GM18909 (cell line): ENCODE results near the gene SSNA1.
A peak's percentile ranks its signal among the peaks of the same experiment; 100 is the strongest.

ENCODE experiments used
- ATAC-seq: cut with Tn5 transposase; IDR thresholded peaks from one replicate; pipeline ENCODE4 v1.9.1; 2021; ENCODE audit warnings: mild to moderate bottlenecking; ENCODE audit not compliant: unreplicated experiment, poor library complexity

The SSNA1 gene

DNA sequence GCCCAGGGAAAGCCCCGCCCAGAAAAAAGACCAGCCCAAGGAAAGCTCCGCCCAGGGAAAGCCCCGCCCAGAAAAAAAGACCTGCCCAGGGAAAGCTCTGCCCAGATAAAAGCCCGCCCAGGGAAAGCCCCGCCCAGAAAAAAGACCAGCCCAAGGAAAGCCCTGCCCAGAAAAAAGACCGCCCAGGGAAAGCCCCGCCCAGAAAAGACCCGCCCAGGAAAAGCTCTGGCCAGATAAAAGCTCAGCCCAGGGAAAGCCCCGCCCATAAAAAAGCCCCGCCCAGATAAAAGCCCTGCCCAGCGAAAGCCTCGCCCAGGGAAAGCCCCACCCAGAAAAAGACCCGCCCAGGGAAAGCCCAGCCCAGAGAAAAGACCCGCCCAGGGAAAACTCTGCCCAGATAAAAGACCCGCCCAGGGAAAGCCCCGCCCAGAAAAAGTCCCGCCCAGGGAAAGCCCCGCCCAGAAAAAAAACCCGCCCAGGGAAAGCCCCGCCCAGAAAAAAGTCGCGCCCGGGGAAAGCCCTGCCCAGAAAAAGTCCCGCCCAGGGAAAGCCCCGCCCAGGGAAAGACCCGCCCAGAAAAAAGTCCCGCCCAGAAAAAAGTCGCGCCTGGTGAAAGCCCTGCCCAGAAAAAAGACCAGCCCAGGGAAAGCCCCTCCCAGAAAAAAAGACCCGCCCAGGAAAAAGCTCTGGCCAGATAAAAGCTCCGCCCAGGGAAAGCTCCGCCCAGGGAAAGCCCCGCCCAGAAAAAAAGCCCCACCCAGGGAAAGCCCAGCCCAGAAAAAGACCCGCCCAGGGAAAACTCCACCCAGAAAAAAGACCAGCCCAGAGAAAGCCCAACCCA lies 37.6 kb upstream of the SSNA1 start:
- peak; percentile 60 for ATAC-seq

DNA sequence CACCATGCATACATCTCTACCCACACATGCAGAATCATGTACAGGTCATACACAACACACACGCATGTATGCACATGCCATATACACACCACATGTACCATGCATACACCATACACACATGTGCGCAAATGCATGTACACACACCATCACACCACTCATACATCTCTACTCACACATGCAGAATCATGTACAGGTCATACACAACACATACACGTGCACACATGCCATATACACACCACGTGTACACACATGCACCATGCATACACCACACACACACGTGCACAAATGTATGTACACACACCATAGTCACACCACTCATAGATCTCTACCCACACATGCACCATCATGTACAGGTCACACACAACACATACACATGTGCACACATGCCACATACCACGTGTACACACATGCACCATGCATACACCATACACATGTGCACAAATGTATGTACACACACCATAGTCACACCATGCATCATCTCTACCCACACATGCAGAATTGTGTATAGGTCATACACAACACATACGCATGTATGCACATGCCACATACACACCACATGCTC lies 35.6 kb upstream of the SSNA1 start:
- no peak for ATAC-seq

GRCh38 chr9:137156567-137157375 lies 31.7 kb upstream of the SSNA1 start:
- no peak for ATAC-seq

DNA sequence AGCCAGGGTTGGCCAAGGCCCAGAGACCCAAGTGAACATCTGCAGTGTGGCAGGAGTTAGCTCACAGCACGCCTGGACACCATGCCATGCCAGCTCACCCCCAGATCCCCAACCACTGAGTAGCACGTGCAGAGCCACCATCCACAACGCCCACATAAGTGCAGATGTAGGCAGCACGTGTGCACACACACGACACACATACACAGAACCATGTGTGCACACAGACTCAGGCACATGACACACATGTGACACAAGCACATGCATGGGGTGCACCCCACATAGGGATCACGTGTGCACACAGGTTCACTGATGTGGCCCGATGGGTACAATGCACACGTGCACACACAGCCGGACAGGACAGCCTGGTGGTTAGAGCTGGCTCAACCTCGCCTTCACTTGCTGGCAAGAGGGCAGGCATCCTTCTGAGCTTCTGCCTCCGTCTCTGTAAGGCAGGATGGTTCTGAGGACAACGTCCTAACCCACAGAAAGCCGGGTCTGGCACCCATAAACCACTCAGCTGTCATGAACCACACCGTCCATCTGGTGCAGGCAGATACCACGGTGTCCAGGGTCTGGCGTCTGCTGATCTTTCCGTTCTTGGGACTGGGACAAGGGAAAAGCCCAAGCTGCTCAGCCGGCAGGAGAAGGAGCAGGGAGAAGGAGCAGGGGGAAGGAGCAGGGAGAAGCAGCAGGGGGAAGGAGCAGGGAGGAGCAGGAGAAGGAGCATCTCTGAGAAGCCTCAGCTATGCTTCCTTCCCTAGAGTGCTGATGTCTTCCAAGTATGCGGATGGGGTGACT lies 30.7 kb upstream of the SSNA1 start:
- no peak for ATAC-seq

DNA sequence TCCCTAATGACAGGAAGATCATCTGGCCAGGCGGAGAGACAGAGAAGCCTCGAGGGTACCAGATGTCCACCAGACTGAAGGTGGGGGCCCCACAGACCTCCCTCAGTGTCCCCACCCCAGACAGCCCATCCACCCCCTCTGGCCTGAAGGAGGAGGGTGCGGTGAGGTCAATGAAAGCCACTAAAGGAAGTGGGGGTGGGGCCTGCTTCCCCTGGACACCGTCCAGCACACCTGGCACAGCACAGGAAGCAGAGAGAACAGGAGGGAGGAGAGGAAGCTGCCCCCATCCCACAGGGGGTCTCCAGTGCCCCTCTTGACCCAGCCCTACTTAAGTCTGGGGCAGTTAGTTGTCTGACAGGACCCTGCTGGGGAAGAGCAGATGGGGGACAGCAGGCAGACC lies 29.9 kb upstream of the SSNA1 start:
- no peak for ATAC-seq

DNA sequence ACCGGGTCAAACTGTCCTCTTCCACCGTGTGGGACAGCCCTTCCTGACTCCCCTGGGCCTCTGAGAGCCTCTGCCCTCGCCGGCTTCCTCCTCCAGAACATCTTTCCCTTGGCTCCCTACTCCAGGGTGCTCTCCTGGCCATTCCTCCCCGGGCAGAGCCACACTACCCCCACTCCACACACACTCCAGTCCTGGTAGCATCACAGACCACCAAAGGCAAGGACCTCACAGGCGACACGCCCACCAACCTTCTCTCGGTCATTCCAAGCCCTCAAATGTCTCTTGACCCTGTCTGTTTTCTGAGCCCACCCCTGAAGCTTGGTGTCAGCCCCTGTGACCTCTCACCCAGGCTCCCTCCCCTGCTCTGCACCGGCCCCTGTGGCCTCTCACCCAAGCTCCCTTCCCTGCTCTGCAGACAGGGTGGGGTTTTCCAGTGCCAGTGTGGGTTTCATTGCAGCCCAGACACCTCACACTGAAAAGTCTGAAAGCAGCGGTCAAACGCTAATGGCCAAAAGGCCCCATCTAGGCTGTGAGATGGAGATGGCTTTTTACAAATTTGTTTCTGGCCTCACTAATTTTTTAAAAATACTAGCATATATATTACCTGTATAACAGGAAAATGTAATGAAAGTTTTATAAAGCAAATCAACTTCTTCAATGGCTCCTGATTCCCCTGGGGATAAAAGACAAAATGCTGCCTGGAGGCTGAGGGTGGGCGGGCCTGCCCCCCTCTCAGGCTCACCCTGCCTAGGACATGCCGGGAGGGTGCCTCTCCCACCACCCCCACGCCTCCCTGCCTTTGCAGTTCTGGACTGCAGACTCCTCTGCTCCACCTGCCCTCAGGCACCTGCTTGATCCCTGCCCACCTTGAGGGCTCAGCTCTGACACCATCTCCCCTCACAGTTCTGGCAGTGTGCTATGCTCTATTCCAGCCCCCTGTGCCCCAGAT lies 29.1 kb upstream of the SSNA1 start:
- no peak for ATAC-seq

GRCh38 chr9:137160054-137160425 lies 28.4 kb upstream of the SSNA1 start:
- ATAC-seq = no peak

GRCh38 chr9:137160716-137161557 lies 27.5 kb upstream of the SSNA1 start:
- no peak for ATAC-seq

DNA sequence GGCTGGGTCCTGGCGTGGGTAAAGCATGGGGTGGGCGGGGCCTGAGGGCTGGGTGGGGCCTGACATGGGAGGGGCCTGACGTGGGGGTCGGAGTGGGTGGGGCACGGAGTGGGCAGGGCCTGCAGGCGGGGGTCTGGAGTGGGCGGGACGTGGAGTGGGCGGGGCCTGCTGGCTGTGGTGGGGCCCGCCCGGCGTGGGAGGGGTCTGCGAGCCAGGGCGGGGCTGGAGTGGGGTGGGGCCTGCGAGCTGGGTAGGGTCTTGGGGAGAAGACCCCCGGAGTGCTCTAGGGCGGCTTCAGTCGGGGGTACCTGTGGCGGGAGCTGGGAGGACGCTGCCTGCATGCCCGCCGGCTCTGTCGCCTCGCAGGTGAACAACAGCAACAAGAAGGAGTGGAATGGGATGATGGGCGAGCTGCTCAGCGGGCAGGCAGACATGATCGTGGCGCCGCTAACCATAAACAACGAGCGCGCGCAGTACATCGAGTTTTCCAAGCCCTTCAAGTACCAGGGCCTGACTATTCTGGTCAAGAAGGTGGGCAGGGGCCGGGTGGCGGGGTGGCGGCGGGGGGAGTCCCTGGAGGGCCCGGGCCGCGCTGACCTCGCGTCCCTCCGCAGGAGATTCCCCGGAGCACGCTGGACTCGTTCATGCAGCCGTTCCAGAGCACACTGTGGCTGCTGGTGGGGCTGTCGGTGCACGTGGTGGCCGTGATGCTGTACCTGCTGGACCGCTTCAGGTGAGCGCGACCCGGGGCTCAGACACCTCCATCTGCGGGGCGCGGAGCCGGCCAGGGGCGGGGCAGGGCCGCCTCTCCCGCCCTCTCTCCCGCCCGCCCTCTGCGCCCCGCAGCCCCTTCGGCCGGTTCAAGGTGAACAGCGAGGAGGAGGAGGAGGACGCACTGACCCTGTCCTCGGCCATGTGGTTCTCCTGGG lies 26.7 kb upstream of the SSNA1 start:
- no peak for ATAC-seq

- ATAC-seq = no peak
Observed at GRCh38 chr9:137162505-137163364, 25.7 kb upstream of the SSNA1 start.

DNA sequence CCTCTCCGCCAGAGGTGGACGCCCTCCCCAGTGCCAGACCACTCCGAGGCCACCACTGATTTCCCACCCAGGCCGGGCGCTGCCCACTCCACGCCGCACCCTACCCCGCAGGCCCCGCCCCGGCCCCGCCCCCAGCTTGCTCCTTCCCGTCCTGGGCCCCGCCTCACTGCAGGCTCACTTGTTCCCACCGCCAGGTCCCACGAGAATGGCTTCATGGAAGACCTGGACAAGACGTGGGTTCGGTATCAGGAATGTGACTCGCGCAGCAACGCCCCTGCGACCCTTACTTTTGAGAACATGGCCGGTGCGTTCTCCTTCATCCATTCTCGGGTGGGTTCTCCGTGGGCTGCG lies 25.1 kb upstream of the SSNA1 start:
- ATAC-seq = no peak

- no peak for ATAC-seq
Observed at GRCh38 chr9:137163805-137164204, 24.7 kb upstream of the SSNA1 start.

GRCh38 chr9:137164370-137165249 lies 23.9 kb upstream of the SSNA1 start:
- ATAC-seq = no peak

- ATAC-seq = no peak
Observed at GRCh38 chr9:137165250-137165836, 23.1 kb upstream of the SSNA1 start.
